ENCODE results near the gene BHLHE23. TPM values are rescaled to one million over a fixed set of nuclear protein-coding genes. Genes with fewer than 3 reads are reported as not detected.

Gene BHLHE23
- polyA plus RNA-seq, 4 donors, result not detected

- no peaks in the 10 kb centered on the region for H3K36me3 ChIP-seq (ENCODE audit: control insufficient read depth in 3 of 3, insufficient read depth in 2 of 3, low read depth in 1 of 3, low read length in 3 of 3)
- FAIRE-seq (no peak), DNase-seq (no peak)
- peaks cover 0 to 2% (median 2%) of the 10 kb centered on the region in 3 donors for H3K27me3 ChIP-seq (ENCODE audit: control insufficient read depth in 3 of 3, insufficient read depth in 3 of 3, low read length in 3 of 3)
- no peaks in the 10 kb centered on the region for H3K4me1 ChIP-seq (ENCODE audit: control insufficient read depth in 3 of 3, insufficient read depth in 2 of 3, low read depth in 1 of 3, low read length in 2 of 3)
- 85 to 90% (median 88%) methylated on average over 13 of the region's 13 CpGs for WGBS, 3 donors
- H3K4me3 ChIP-seq (ENCODE audit: low read depth in 1 of 3, low read length in 3 of 3), result no peak overlapping the region
- peaks cover 0 to 13% of the 10 kb centered on the region in 2 donors for H3K9me3 ChIP-seq (ENCODE audit: control insufficient read depth in 2 of 2, insufficient read depth in 1 of 2, low read depth in 1 of 2, low read length in 1 of 2)
- H3K27ac ChIP-seq (ENCODE audit: low read depth in 1 of 3, low read length in 2 of 3), result no peak overlapping the region
These were observed 44.6 kb upstream of the BHLHE23 start for GRCh38 chr20:63051186-63051860.

DNA sequence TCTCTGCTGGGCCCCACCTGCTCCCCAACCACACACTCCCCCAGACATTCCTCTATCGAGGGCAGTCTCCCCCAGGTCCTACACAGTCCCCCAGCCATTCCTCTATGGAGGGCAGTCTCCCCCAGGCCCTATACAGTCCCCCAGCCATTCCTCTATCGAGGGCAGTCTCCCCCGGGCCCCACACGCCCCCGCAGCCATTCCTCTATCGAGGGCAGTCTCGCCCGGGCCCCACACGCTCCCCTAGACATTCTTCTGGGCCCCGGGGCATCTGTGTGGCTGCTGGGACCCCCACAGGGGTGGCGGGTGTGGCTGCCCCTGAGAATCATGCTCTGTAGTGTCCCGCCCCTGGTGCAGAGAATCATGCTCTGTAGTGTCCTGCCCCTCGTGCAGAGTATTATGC lies 43.6 kb upstream of the BHLHE23 start:
- H3K27ac ChIP-seq (ENCODE audit: low read depth in 1 of 3, low read length in 2 of 3), result no peak overlapping the region
- 83 to 87% (median 83%) methylated on average over 13 of the region's 13 CpGs for WGBS, 3 donors
- FAIRE-seq (no peak), DNase-seq (no peak)
- peaks cover 0 to 13% of the 10 kb centered on the region in 2 donors for H3K9me3 ChIP-seq (ENCODE audit: control insufficient read depth in 2 of 2, insufficient read depth in 1 of 2, low read depth in 1 of 2, low read length in 1 of 2)
- H3K4me3 ChIP-seq (ENCODE audit: low read depth in 1 of 3, low read length in 3 of 3), result no peak overlapping the region
- H3K36me3 ChIP-seq (ENCODE audit: control insufficient read depth in 3 of 3, insufficient read depth in 2 of 3, low read depth in 1 of 3, low read length in 3 of 3), result no peaks in the 10 kb centered on the region
- peaks cover 0 to 2% (median 2%) of the 10 kb centered on the region in 3 donors for H3K27me3 ChIP-seq (ENCODE audit: control insufficient read depth in 3 of 3, insufficient read depth in 3 of 3, low read length in 3 of 3)
- H3K4me1 ChIP-seq (ENCODE audit: control insufficient read depth in 3 of 3, insufficient read depth in 2 of 3, low read depth in 1 of 3, low read length in 2 of 3), result no peaks in the 10 kb centered on the region

- FAIRE-seq (no peak), DNase-seq (no peak)
- no peaks in the 10 kb centered on the region for H3K36me3 ChIP-seq (ENCODE audit: control insufficient read depth in 3 of 3, insufficient read depth in 2 of 3, low read depth in 1 of 3, low read length in 3 of 3)
- H3K9me3 ChIP-seq (ENCODE audit: control insufficient read depth in 2 of 2, insufficient read depth in 1 of 2, low read depth in 1 of 2, low read length in 1 of 2), result peaks cover 0 to 13% of the 10 kb centered on the region in 2 donors
- 78 to 85% (median 78%) methylated on average over 17 to 19 of the region's 19 CpGs for WGBS, 3 donors
- no peak overlapping the region for H3K4me3 ChIP-seq (ENCODE audit: low read depth in 1 of 3, low read length in 3 of 3)
- no peak overlapping the region for H3K27ac ChIP-seq (ENCODE audit: low read depth in 1 of 3, low read length in 2 of 3)
- H3K27me3 ChIP-seq (ENCODE audit: control insufficient read depth in 3 of 3, insufficient read depth in 3 of 3, low read length in 3 of 3), result peaks cover 0 to 2% (median 2%) of the 10 kb centered on the region in 3 donors
- no peaks in the 10 kb centered on the region for H3K4me1 ChIP-seq (ENCODE audit: control insufficient read depth in 3 of 3, insufficient read depth in 2 of 3, low read depth in 1 of 3, low read length in 2 of 3)
These were observed 42.9 kb upstream of the BHLHE23 start for GRCh38 chr20:63049561-63050221.

GRCh38 chr20:63049191-63049518 lies 42.4 kb upstream of the BHLHE23 start:
- H3K4me1 ChIP-seq (ENCODE audit: control insufficient read depth in 3 of 3, insufficient read depth in 2 of 3, low read depth in 1 of 3, low read length in 2 of 3), result no peaks in the 10 kb centered on the region
- 74 to 85% (median 78%) methylated on average over 6 of the region's 6 CpGs for WGBS, 3 donors
- H3K9me3 ChIP-seq (ENCODE audit: control insufficient read depth in 2 of 2, insufficient read depth in 1 of 2, low read depth in 1 of 2, low read length in 1 of 2), result peaks cover 0 to 13% of the 10 kb centered on the region in 2 donors
- H3K27me3 ChIP-seq (ENCODE audit: control insufficient read depth in 3 of 3, insufficient read depth in 3 of 3, low read length in 3 of 3), result peaks cover 0 to 2% (median 2%) of the 10 kb centered on the region in 3 donors
- H3K36me3 ChIP-seq (ENCODE audit: control insufficient read depth in 3 of 3, insufficient read depth in 2 of 3, low read depth in 1 of 3, low read length in 3 of 3), result no peaks in the 10 kb centered on the region
- no peak overlapping the region for H3K4me3 ChIP-seq (ENCODE audit: low read depth in 1 of 3, low read length in 3 of 3)
- FAIRE-seq (no peak), DNase-seq (no peak)
- H3K27ac ChIP-seq (ENCODE audit: low read depth in 1 of 3, low read length in 2 of 3), result no peak overlapping the region

GRCh38 chr20:63048516-63049190 lies 41.9 kb upstream of the BHLHE23 start:
- no peak overlapping the region for H3K4me3 ChIP-seq (ENCODE audit: low read depth in 1 of 3, low read length in 3 of 3)
- H3K36me3 ChIP-seq (ENCODE audit: control insufficient read depth in 3 of 3, insufficient read depth in 2 of 3, low read depth in 1 of 3, low read length in 3 of 3), result no peaks in the 10 kb centered on the region
- 80 to 88% (median 86%) methylated on average over 12 of the region's 12 CpGs for WGBS, 3 donors
- DNase-seq, result no peak
- FAIRE-seq, result no peak
- H3K9me3 ChIP-seq (ENCODE audit: control insufficient read depth in 2 of 2, insufficient read depth in 1 of 2, low read depth in 1 of 2, low read length in 1 of 2), result peaks cover 0 to 13% of the 10 kb centered on the region in 2 donors
- H3K27me3 ChIP-seq (ENCODE audit: control insufficient read depth in 3 of 3, insufficient read depth in 3 of 3, low read length in 3 of 3), result peaks cover 0 to 2% (median 2%) of the 10 kb centered on the region in 3 donors
- no peaks in the 10 kb centered on the region for H3K4me1 ChIP-seq (ENCODE audit: control insufficient read depth in 3 of 3, insufficient read depth in 2 of 3, low read depth in 1 of 3, low read length in 2 of 3)
- no peak overlapping the region for H3K27ac ChIP-seq (ENCODE audit: low read depth in 1 of 3, low read length in 2 of 3)

DNA sequence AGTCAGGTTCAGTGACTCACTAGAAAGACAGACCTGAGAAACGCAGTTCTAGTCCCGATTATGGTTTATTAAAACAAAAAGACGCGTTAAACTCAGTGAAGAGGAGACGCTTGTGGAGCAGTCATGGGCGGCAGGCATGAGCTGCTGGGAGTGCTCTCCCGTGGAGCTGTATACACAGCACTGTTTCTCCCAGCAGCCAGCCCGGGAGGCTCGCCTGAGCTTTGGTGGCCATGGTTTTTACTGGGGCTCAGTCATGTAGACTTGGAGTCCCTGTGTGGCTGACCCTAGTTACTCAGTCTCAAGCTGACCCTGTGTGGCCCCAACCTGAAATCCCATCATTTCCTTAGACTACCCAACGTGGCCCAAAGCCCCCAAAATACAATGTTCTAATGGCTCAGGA lies 41.2 kb upstream of the BHLHE23 start:
- Histone ChIP-seq H3K4me1 (ENCODE audit: control insufficient read depth in 3 of 3, insufficient read depth in 2 of 3, low read depth in 1 of 3, low read length in 2 of 3) (no peaks in the 10 kb centered on the region), H3K27ac (ENCODE audit: low read depth in 1 of 3, low read length in 2 of 3) (no peak overlapping the region), H3K9me3 (ENCODE audit: control insufficient read depth in 2 of 2, insufficient read depth in 1 of 2, low read depth in 1 of 2, low read length in 1 of 2) (peaks cover 0 to 13% of the 10 kb centered on the region in 2 donors), H3K4me3 (ENCODE audit: low read depth in 1 of 3, low read length in 3 of 3) (no peak overlapping the region), H3K27me3 (ENCODE audit: control insufficient read depth in 3 of 3, insufficient read depth in 3 of 3, low read length in 3 of 3) (peaks cover 0 to 2% (median 0%) of the 10 kb centered on the region in 3 donors), H3K36me3 (ENCODE audit: control insufficient read depth in 3 of 3, insufficient read depth in 2 of 3, low read depth in 1 of 3, low read length in 3 of 3) (no peaks in the 10 kb centered on the region)
- DNase-seq (no peak), FAIRE-seq (no peak)
- WGBS, 3 donors, result 79 to 88% (median 88%) methylated on average over 10 of the region's 10 CpGs

DNA sequence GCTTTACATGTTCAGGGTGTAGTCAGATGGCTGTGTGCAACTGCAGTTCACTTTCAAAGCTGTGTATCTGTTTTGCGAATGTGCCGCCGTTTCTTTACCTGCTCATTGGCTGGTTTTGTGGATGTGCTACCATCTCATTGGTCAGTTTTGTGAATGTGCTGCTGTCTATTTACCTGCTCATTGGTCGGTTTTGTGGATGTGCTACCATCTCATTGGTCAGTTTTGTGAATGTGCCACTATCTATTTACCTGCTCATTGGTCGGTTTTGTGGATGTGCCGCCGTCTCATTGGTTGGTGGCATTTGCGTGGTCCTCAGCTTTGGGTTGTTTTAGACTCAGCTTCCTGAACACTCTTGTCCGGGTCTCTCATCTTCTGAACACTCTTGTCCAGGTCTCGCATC lies 40.5 kb upstream of the BHLHE23 start:
- H3K27ac ChIP-seq (ENCODE audit: low read depth in 1 of 3, low read length in 2 of 3), result no peak overlapping the region
- H3K4me1 ChIP-seq (ENCODE audit: control insufficient read depth in 3 of 3, insufficient read depth in 2 of 3, low read depth in 1 of 3, low read length in 2 of 3), result no peaks in the 10 kb centered on the region
- no peak for FAIRE-seq
- 92 to 96% (median 93%) methylated on average over 10 of the region's 10 CpGs for WGBS, 3 donors
- H3K27me3 ChIP-seq (ENCODE audit: control insufficient read depth in 3 of 3, insufficient read depth in 3 of 3, low read length in 3 of 3), result no peaks in the 10 kb centered on the region
- H3K9me3 ChIP-seq (ENCODE audit: control insufficient read depth in 2 of 2, insufficient read depth in 1 of 2, low read depth in 1 of 2, low read length in 1 of 2), result peaks cover 0 to 13% of the 10 kb centered on the region in 2 donors
- no peaks in the 10 kb centered on the region for H3K36me3 ChIP-seq (ENCODE audit: control insufficient read depth in 3 of 3, insufficient read depth in 2 of 3, low read depth in 1 of 3, low read length in 3 of 3)
- no peak overlapping the region for H3K4me3 ChIP-seq (ENCODE audit: low read depth in 1 of 3, low read length in 3 of 3)
- DNase-seq, result no peak

DNA sequence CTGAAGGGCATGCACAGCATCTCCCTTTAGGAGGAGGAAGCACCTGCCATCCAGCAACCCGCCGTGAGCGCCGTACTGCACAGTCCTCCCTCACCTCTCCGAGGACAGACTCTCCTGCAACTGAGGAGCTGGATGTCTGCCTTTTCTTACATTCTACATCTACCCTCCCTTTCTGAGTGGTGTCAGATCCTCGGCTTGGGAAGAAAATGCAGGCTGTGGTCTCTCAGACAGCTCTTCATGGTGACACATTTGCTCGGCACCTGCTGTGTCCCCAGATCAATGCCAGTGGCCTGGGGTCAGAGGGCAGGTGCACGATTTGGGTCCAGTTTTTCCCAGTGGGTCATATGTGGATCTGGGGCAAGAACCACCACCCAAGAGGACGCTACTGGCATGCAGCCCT lies 40.1 kb upstream of the BHLHE23 start:
- FAIRE-seq, result no peak
- Histone ChIP-seq H3K36me3 (ENCODE audit: control insufficient read depth in 3 of 3, insufficient read depth in 2 of 3, low read depth in 1 of 3, low read length in 3 of 3) (no peaks in the 10 kb centered on the region), H3K27ac (ENCODE audit: low read depth in 1 of 3, low read length in 2 of 3) (no peak overlapping the region), H3K4me3 (ENCODE audit: low read depth in 1 of 3, low read length in 3 of 3) (no peak overlapping the region), H3K9me3 (ENCODE audit: control insufficient read depth in 2 of 2, insufficient read depth in 1 of 2, low read depth in 1 of 2, low read length in 1 of 2) (peaks cover 0 to 13% of the 10 kb centered on the region in 2 donors), H3K27me3 (ENCODE audit: control insufficient read depth in 3 of 3, insufficient read depth in 3 of 3, low read length in 3 of 3) (no peaks in the 10 kb centered on the region), H3K4me1 (ENCODE audit: control insufficient read depth in 3 of 3, insufficient read depth in 2 of 3, low read depth in 1 of 3, low read length in 2 of 3) (no peaks in the 10 kb centered on the region)
- no peak for DNase-seq
- 71 to 82% (median 72%) methylated on average over 9 of the region's 9 CpGs for WGBS, 3 donors

Measured in small intestine (tissue), 7 donors.